A673 (cell line): ENCODE results near the gene NEGR1. TPM values are rescaled to one million over a fixed set of nuclear protein-coding genes. Genes with fewer than 3 reads are reported as not detected.
A peak's percentile ranks its signal among the peaks of the same experiment; 100 is the strongest.

Experiments
- BruUV-seq: library from RNA; stranded (reverse); fragments of 400-500 nt; replicated peaks from 2 replicates; lab custom pipeline; 2021; lab: Mats Ljungman, UMichigan
- CTCF ChIA-PET: fragments of 300-600 bp; sonication (Branson Sonifier 250); formaldehyde crosslinking; loops from one replicate; lab custom pipeline; 2022; ENCODE audit warnings: antibody characterized with exemption; lab: Charles Lee
- POLR2A ChIA-PET: fragments of 300-600 bp; sonication (Branson Sonifier 250); formaldehyde crosslinking; loops from one replicate; lab custom pipeline; 2022; ENCODE audit warnings: antibody characterized with exemption; ENCODE audit not compliant: low non-redundant PET; lab: Charles Lee
- DNase-seq: peaks from one replicate; pipeline ENCODE4 v3.0.0-alpha.2; 2015; ENCODE audit warnings: low spot score
- H3K27ac ChIP-seq: fragments of 200-600 bp; sonication (generic); 2 replicates; pipeline ENCODE4 v1.5.1; 2016; ENCODE audit warnings: mixed run types, low read depth, mild to moderate bottlenecking, mixed read lengths, antibody characterized with exemption, low read length; ENCODE audit not compliant: poor library complexity, severe bottlenecking
- H3K27me3 ChIP-seq: fragments of 200-600 bp; sonication (generic); replicated peaks from 2 replicates; pipeline ENCODE4 v1.6.1; 2017; ENCODE audit warnings: mixed run types, low read depth, mild to moderate bottlenecking, mixed read lengths, antibody characterized with exemption, low read length; ENCODE audit not compliant: insufficient read depth, poor library complexity
- H3K36me3 ChIP-seq: fragments of 200-600 bp; sonication (generic); 2 replicates; pipeline ENCODE4 v1.6.1; 2016; ENCODE audit warnings: mixed run types, mild to moderate bottlenecking, mixed read lengths, antibody characterized with exemption, low read length; ENCODE audit not compliant: insufficient read depth, poor library complexity, severe bottlenecking
- H3K4me1 ChIP-seq: fragments of 200-600 bp; sonication (generic); 2 replicates; pipeline ENCODE4 v1.6.1; 2017; ENCODE audit warnings: mixed run types, mild to moderate bottlenecking, mixed read lengths, antibody characterized with exemption, low read length; ENCODE audit not compliant: insufficient read depth, poor library complexity, severe bottlenecking
- H3K4me3 ChIP-seq: fragments of 200-600 bp; sonication (generic); 2 replicates; pipeline ENCODE4 v1.5.1; 2016; ENCODE audit warnings: low read depth, mixed run types, mild to moderate bottlenecking, mixed read lengths, low read length; ENCODE audit not compliant: poor library complexity, severe bottlenecking
- H3K9me3 ChIP-seq: fragments of 200-600 bp; sonication (generic); 2 replicates; pipeline ENCODE4 v1.6.1; 2016; ENCODE audit warnings: mixed run types, low read depth, mild to moderate bottlenecking, mixed read lengths, antibody characterized with exemption, low read length; ENCODE audit not compliant: poor library complexity, severe bottlenecking
- CTCF ChIP-seq: fragments of 300-800, 200-600 bp; sonication (generic); conservative IDR thresholded peaks from 2 replicates; pipeline ENCODE4 v1.5.1; 2017; ENCODE audit warnings: low read depth, mild to moderate bottlenecking, antibody characterized with exemption, low read length, moderate library complexity, mixed read lengths
- EZH2 ChIP-seq: fragments of 200-600 bp; sonication (generic); IDR thresholded peaks from 2 replicates; pipeline ENCODE4 v1.6.1; 2017; ENCODE audit warnings: borderline replicate concordance, low read depth, mild to moderate bottlenecking, mixed read lengths, antibody characterized with exemption, low read length; ENCODE audit not compliant: poor library complexity, severe bottlenecking
- intact Hi-C: fragments of 100-400 bp; cut with micrococcal nuclease; formaldehyde crosslinking; loops from one replicate; pipeline ENCODE4 v1.10.0; 2022; ENCODE audit not compliant: unreplicated experiment
- total RNA-seq: library from RNA; stranded (reverse); gene quantifications from 2 replicates; pipeline ENCODE4 v1.2.3, GENCODE V29; 2021

NEGR1 gene
- total RNA-seq, 1 experiment from 2014 or later = 7.6 TPM

DNA sequence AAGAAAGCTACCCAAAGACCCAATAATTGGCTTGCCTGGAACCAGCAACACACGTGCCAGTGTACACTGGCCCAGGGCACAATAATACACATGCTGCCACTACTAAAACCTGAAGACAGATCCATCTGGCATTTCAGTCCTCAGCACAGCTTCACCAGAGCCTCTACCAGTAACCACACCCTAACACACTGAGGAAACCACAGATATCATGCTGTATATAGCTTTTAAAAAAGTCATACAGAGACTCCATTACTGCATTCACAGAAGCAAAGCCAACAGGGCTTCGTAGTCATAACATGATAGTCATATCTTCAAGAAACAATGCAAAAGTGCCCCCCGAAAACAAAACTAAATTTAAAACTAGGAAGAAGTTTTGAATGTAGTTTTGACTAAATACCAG is 40.6 kb upstream of the NEGR1 start:
- DNase-seq = no peak
- H3K27me3 ChIP-seq = no peaks in the 10 kb centered on the region
- H3K4me1 ChIP-seq = no peaks in the 10 kb centered on the region
- POLR2A ChIA-PET = no interaction called here
- intact Hi-C loops = no loop called here
- no peak overlapping the region for H3K27ac ChIP-seq
- no peaks in the 10 kb centered on the region for H3K36me3 ChIP-seq
- TF ChIP-seq CTCF (no peak), EZH2 (no peak)
- BruUV-seq = no TSS peak
- no peaks in the 10 kb centered on the region for H3K9me3 ChIP-seq
- CTCF ChIA-PET = no interaction called here
- H3K4me3 ChIP-seq = no peak overlapping the region

DNA sequence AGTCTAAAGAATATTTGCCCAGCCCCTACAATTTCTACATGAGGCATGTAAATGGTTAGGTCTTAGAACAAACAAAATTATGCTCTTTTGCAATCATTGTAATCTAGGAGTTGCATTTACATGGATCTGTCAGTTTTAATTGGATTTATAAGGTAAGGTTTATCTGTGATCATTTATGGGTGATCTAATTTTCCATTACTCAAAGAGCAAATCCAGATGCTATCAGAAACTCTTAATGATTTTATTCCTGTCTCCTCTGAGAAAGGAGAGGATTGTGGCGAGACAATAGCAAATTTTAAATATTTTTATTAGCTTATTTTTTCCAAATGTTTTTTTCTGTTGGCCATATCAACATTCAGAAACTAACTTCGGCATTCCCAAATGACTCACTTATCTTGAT is 14.2 kb upstream of the NEGR1 start:
- CTCF ChIA-PET = no interaction called here
- POLR2A ChIA-PET = no interaction called here
- no TSS peak for BruUV-seq

DNA sequence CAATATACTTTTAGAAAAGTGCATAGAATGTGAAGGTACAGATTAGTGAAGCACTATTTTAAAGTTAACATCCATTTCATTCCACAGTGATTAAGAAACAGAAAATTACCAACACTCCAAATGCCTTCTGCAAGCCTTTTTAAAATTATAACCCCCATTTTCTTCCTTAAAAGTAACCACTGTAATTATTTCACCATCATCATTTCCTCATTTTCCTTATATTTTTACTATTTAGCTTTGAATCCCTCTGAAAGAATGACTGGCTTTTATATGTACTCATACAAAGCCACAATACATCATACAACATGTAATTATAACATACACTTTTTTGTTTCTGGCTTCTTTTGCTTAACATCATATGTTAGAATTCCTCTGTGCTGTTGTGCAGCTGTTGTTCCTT is 6.5 kb upstream of the NEGR1 start:
- Histone ChIP-seq H3K4me3 (no peak overlapping the region), H3K4me1 (peaks cover 12% of the 10 kb centered on the region), H3K36me3 (no peaks in the 10 kb centered on the region), H3K9me3 (no peaks in the 10 kb centered on the region), H3K27ac (no peak overlapping the region), H3K27me3 (no peaks in the 10 kb centered on the region)
- BruUV-seq = no TSS peak
- intact Hi-C loops = no loop called here
- TF ChIP-seq CTCF (no peak), EZH2 (no peak)
- ChIA-PET CTCF (no interaction called here), POLR2A (no interaction called here)
- DNase-seq = no peak

More for the DNA sequence above, 14.2 kb upstream of the NEGR1 start:
- Histone ChIP-seq H3K27me3 (no peaks in the 10 kb centered on the region), H3K36me3 (no peaks in the 10 kb centered on the region), H3K9me3 (no peaks in the 10 kb centered on the region), H3K27ac (no peak overlapping the region), H3K4me1 (no peaks in the 10 kb centered on the region), H3K4me3 (no peak overlapping the region)
- DNase-seq = peak; percentile 0
- intact Hi-C loops = no loop called here
- TF ChIP-seq CTCF (no peak), EZH2 (no peak)
